HepG2 (cell line): ENCODE measurements around the gene CDK6. TPM values are rescaled to one million over a fixed set of nuclear protein-coding genes. Genes with fewer than 3 reads are reported as not detected.

Experiments
- HMG20B ChIP-seq: conservative IDR thresholded peaks from 2 replicates; pipeline ENCODE4 v1.6.1; 2016; ENCODE audit warnings: missing genetic modification reagents, missing compliant biosample characterization
- HOXA3 ChIP-seq: sonication (generic); formaldehyde crosslinking; IDR thresholded peaks from 2 replicates; pipeline ENCODE4 v1.5.0; 2020; ENCODE audit warnings: missing genetic modification reagents
- KLF6 ChIP-seq: IDR thresholded peaks from 2 replicates; pipeline ENCODE4 v1.8.0; 2016; ENCODE audit warnings: missing biosample characterization, missing genetic modification reagents
- KMT2B ChIP-seq: IDR thresholded peaks from 2 replicates; pipeline ENCODE4 v1.6.1; 2016; ENCODE audit warnings: missing genetic modification reagents, missing compliant biosample characterization
- MIER2 ChIP-seq: IDR thresholded peaks from 2 replicates; pipeline ENCODE4 v1.6.1; 2016; ENCODE audit warnings: missing biosample characterization, missing genetic modification reagents
- MIXL1 ChIP-seq: IDR thresholded peaks from 2 replicates; pipeline ENCODE4 v1.6.1; 2016
- NR2C2 ChIP-seq: sonication (generic); formaldehyde crosslinking; IDR thresholded peaks from 2 replicates; pipeline ENCODE4 v1.4.0; 2020; ENCODE audit warnings: missing genetic modification reagents, mild to moderate bottlenecking, moderate library complexity, borderline replicate concordance
- SOX13 ChIP-seq, 3 experiments: fragments of 450-650 bp in 1 of 3; sonication (generic) in 1 of 3; formaldehyde crosslinking in 1 of 3; IDR thresholded peaks in 2 of 3; conservative IDR thresholded peaks in 1 of 3; 2 replicates each; pipeline versions ENCODE4 v1.5.0 to v1.6.1; 2016 to 2020; ENCODE audit warnings: antibody characterized with exemption in 1 of 3, mild to moderate bottlenecking in 1 of 3, missing compliant biosample characterization in 1 of 3, missing genetic modification reagents in 1 of 3, moderate library complexity in 1 of 3
- TARDBP ChIP-seq: sonication (generic); formaldehyde crosslinking; IDR thresholded peaks from 2 replicates; pipeline ENCODE4 v1.8.0; 2022; ENCODE audit warnings: mild to moderate bottlenecking, missing genetic modification reagents
- USF2 ChIP-seq, 2 experiments: sonication (generic) in 1 of 2; formaldehyde crosslinking in 1 of 2; IDR thresholded peaks; 2 replicates each; pipeline versions ENCODE4 v1.5.1 to v1.6.1; 2011 to 2020; ENCODE audit warnings: borderline replicate concordance in 1 of 2, low read depth in 1 of 2, low read length in 1 of 2, mild to moderate bottlenecking in 1 of 2, missing genetic modification reagents in 1 of 2, moderate library complexity in 1 of 2
- ZNF20 ChIP-seq: sonication (generic); formaldehyde crosslinking; IDR thresholded peaks from 2 replicates; pipeline ENCODE4 v1.4.0; 2020; ENCODE audit warnings: mild to moderate bottlenecking, moderate library complexity, missing genetic modification reagents
- ZNF234 ChIP-seq: sonication (generic); formaldehyde crosslinking; conservative IDR thresholded peaks from 2 replicates; pipeline ENCODE4 v1.5.1; 2020; ENCODE audit warnings: mild to moderate bottlenecking, missing genetic modification reagents
- ZNF280B ChIP-seq: sonication (generic); formaldehyde crosslinking; IDR thresholded peaks from 2 replicates; pipeline ENCODE4 v1.5.0; 2020; ENCODE audit warnings: missing genetic modification reagents, mild to moderate bottlenecking, borderline replicate concordance
- ZNF317 ChIP-seq: sonication (generic); formaldehyde crosslinking; IDR thresholded peaks from 2 replicates; pipeline ENCODE4 v1.5.0; 2020; ENCODE audit warnings: mild to moderate bottlenecking, missing genetic modification reagents
- ZNF570 ChIP-seq: sonication (generic); formaldehyde crosslinking; IDR thresholded peaks from 2 replicates; pipeline ENCODE4 v1.4.0; 2020; ENCODE audit warnings: mild to moderate bottlenecking, missing genetic modification reagents, borderline replicate concordance
- polyA plus RNA-seq, 8 experiments: library from polyadenylated mRNA; depleted of rRNA in 3 of 8; stranded (reverse) in 7 of 8; unstranded in 1 of 8; fragments of >200 nt; fragmentation: Illumina TruSeq in 4 of 8; extraction: Trizol in 4 of 8; gene quantifications; 2 replicates each; pipeline versions ENCODE4 v1.2.1 to v1.2.3, GENCODE V29; 2011 to 2016; ENCODE audit warnings: low read depth in 4 of 8, missing spikeins in 1 of 8, mixed read lengths in 1 of 8; ENCODE audit not compliant: insufficient read depth in 1 of 8
- total RNA-seq, 5 experiments: library from RNA; depleted of rRNA; stranded (reverse); fragments of >200 nt; fragmentation: Illumina TruSeq; extraction: Trizol; gene quantifications; 2 replicates each; pipeline ENCODE4 v1.2.3, GENCODE V29; 2016; ENCODE audit warnings: low read depth in 1 of 5
- TF ChIP-seq, protein P1 (sequence below): sonication (generic); formaldehyde crosslinking; IDR thresholded peaks from 2 replicates; pipeline ENCODE4 v1.5.0; 2020; ENCODE audit warnings: mild to moderate bottlenecking, missing genetic modification reagents, borderline replicate concordance
- TF ChIP-seq, protein P2 (sequence below): IDR thresholded peaks from 2 replicates; pipeline ENCODE4 v1.6.1; 2012; ENCODE audit warnings: inconsistent platforms

The CDK6 gene
- total and polyA plus RNA-seq, 2 of the 13 experiments (the other 11 are each of a cell fraction or from before 2014, with no cell fraction given): 34.6 to 90.8 TPM

- TF ChIP-seq USF2 (IDR thresholded peaks at IDR 0.05; ENCODE audit: low read depth, low read length) (no peak), USF2 (CRISPR knock-in tag; IDR thresholded peaks at IDR 0.05; ENCODE audit: borderline replicate concordance) (no peak), TARDBP (CRISPR knock-in tag) (peak; percentile 19; the same call in 1 of the 2 replicates), SOX13 (IDR thresholded peaks at IDR 0.05) (0 out of 2 replicates have a peak, but pooled peaks have one; percentile 29), SOX13 (CRISPR knock-in tag; conservative IDR thresholded peaks at IDR 0.05 in 1 of 2, IDR thresholded peaks at IDR 0.05 in 1 of 2) (peak in 1 of 2 experiments; percentile 67; a peak in 2 of 4 replicates), ZNF570 (CRISPR knock-in tag) (no peak), NR2C2 (CRISPR knock-in tag) (peak; percentile 64; the same call in 1 of the 2 replicates), HOXA3 (CRISPR knock-in tag) (peak; percentile 54; the same call in 1 of the 2 replicates), MIXL1 (CRISPR knock-in tag) (peak; percentile 71), KLF6 (CRISPR knock-in tag) (0 out of 2 replicates have a peak, but pooled peaks have one; percentile 20), ZNF20 (no peak), ZNF317 (0 out of 2 replicates have a peak, but pooled peaks have one; percentile 17), MIER2 (CRISPR knock-in tag) (0 out of 2 replicates have a peak, but pooled peaks have one; percentile 52), ZNF280B (no peak), KMT2B (CRISPR knock-in tag) (peak; percentile 56; the same call in 1 of the 2 replicates), HMG20B (CRISPR knock-in tag) (0 out of 2 replicates have a peak, but pooled peaks have one; percentile 18), ZNF234 (no peak)
- TF ChIP-seq, protein P1, sequence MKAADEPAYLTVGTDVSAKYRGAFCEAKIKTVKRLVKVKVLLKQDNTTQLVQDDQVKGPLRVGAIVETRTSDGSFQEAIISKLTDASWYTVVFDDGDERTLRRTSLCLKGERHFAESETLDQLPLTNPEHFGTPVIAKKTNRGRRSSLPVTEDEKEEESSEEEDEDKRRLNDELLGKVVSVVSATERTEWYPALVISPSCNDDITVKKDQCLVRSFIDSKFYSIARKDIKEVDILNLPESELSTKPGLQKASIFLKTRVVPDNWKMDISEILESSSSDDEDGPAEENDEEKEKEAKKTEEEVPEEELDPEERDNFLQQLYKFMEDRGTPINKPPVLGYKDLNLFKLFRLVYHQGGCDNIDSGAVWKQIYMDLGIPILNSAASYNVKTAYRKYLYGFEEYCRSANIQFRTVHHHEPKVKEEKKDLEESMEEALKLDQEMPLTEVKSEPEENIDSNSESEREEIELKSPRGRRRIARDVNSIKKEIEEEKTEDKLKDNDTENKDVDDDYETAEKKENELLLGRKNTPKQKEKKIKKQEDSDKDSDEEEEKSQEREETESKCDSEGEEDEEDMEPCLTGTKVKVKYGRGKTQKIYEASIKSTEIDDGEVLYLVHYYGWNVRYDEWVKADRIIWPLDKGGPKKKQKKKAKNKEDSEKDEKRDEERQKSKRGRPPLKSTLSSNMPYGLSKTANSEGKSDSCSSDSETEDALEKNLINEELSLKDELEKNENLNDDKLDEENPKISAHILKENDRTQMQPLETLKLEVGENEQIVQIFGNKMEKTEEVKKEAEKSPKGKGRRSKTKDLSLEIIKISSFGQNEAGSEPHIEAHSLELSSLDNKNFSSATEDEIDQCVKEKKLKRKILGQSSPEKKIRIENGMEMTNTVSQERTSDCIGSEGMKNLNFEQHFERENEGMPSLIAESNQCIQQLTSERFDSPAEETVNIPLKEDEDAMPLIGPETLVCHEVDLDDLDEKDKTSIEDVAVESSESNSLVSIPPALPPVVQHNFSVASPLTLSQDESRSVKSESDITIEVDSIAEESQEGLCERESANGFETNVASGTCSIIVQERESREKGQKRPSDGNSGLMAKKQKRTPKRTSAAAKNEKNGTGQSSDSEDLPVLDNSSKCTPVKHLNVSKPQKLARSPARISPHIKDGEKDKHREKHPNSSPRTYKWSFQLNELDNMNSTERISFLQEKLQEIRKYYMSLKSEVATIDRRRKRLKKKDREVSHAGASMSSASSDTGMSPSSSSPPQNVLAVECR (CRISPR knock-in tag): peak; percentile 77; the same call in 1 of the 2 replicates
- TF ChIP-seq, protein P2, sequence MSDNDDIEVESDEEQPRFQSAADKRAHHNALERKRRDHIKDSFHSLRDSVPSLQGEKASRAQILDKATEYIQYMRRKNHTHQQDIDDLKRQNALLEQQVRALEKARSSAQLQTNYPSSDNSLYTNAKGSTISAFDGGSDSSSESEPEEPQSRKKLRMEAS: peak; percentile 48; the same call in 1 of the 2 replicates
Measured at GRCh38 chr7:92809760-92810573, 26.4 kb downstream of the CDK6 start (continued).
